Measurements from ENCODE around the gene KLRG1. TPM values are rescaled to one million over a fixed set of nuclear protein-coding genes. Genes with fewer than 3 reads are reported as not detected.

KLRG1 gene
- total RNA-seq, 1 experiment from 2014 or later = 1.7 TPM

DNA sequence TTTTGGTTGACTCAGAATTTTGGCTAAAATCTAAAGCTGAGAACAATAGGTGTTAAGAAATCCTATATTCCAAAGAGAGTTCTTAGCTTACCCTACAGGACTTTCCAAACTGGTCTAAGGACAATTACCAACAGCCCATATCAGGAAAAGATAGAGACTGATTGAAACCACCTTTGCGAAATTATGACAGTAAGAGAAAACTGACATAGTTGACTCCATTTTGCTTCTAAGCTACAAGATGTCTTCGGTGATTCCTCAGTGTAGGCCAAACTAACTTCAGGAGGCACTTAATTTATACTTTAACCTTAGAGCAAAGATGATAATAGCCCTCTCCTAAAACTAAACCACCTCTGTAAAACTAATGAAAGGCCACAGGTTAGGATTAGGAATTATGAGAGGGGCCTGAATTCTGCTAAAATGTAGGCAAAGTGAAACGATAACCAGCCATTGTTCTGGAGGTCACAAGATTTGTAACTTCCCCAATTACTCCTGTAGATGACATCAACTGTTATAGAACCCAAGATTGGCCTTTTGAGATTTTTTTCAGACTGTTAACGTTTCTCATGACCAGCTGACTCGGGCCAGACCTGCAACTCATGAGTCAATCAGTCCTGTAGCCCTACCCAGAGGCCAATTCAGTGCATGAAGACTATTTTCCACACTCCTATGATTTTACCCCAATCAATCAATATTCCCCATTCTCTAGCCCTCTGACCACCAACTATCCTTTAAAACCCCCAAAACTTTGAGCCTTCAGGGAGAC lies 43.0 kb downstream of the KLRG1 start:
- no peaks in the 10 kb centered on the region for H3K27me3 Mint-ChIP-seq (ENCODE audit: insufficient read depth, unreplicated experiment)
- POLR2A ChIA-PET = no interaction called here
- no peaks in the 10 kb centered on the region for H3K4me1 Mint-ChIP-seq (ENCODE audit: insufficient read depth, unreplicated experiment)
- H3K36me3 Mint-ChIP-seq (ENCODE audit: insufficient read depth, unreplicated experiment) = no peaks in the 10 kb centered on the region
- DNase-seq (ENCODE audit: unreplicated experiment) = no peak
- TF ChIP-seq, protein P1, sequence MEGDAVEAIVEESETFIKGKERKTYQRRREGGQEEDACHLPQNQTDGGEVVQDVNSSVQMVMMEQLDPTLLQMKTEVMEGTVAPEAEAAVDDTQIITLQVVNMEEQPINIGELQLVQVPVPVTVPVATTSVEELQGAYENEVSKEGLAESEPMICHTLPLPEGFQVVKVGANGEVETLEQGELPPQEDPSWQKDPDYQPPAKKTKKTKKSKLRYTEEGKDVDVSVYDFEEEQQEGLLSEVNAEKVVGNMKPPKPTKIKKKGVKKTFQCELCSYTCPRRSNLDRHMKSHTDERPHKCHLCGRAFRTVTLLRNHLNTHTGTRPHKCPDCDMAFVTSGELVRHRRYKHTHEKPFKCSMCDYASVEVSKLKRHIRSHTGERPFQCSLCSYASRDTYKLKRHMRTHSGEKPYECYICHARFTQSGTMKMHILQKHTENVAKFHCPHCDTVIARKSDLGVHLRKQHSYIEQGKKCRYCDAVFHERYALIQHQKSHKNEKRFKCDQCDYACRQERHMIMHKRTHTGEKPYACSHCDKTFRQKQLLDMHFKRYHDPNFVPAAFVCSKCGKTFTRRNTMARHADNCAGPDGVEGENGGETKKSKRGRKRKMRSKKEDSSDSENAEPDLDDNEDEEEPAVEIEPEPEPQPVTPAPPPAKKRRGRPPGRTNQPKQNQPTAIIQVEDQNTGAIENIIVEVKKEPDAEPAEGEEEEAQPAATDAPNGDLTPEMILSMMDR (IDR thresholded peaks at IDR 0.05; ENCODE audit: unreplicated experiment) = no peak
- intact Hi-C loops (cut with micrococcal nuclease) = no loop called here
- BruUV-seq (replicated peaks) = no TSS peak
- no peak overlapping the region for H3K4me3 Mint-ChIP-seq (ENCODE audit: unreplicated experiment)
- H3K27ac Mint-ChIP-seq (ENCODE audit: low read depth, unreplicated experiment) = no peak overlapping the region
- CTCF ChIA-PET = interaction anchor here (0.5 to 2.6 kb wide), 9 partner anchors 9 to 958 kb away, joined by 3 to 9 read pairs (median 3); partner anchors contain the start of gene M6PR
- H3K9me3 Mint-ChIP-seq (ENCODE audit: unreplicated experiment) = no peaks in the 10 kb centered on the region

DNA sequence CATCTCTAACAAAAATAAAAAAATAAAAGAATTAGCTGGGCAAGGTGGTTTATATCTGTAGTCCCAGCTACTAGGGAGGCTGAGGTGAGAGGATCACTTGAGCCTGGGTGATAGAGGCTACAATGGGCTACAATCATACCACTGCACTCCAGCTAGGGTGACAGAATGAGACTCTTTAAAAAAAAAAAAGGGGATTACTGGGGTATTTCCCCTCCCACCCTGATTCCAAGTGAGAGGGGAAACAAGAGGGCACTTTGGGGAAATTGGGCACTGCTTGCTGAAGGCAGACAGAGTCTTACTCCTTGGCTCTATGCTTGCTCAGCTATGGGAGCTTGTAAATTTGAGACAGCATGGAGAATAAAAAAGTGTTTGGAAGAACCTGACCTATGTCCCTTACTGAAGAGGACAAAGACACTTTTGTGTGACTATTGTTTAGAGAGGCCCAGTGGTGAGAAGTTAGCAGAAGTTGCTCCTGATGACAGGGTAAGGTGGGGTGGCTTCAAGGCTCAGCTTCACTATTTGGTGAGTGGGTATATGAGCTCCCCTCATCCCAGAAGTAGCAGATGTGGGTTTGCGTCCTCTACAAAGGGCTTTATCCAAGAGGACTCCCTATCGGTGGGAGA lies 44.0 kb downstream of the KLRG1 start:
- TF ChIP-seq, protein P1 (IDR thresholded peaks at IDR 0.05; ENCODE audit: unreplicated experiment) = no peak
- Mint-ChIP-seq H3K4me1 (ENCODE audit: insufficient read depth, unreplicated experiment) (no peaks in the 10 kb centered on the region), H3K4me3 (ENCODE audit: unreplicated experiment) (no peak overlapping the region), H3K9me3 (ENCODE audit: unreplicated experiment) (no peaks in the 10 kb centered on the region), H3K36me3 (ENCODE audit: insufficient read depth, unreplicated experiment) (no peaks in the 10 kb centered on the region), H3K27ac (ENCODE audit: low read depth, unreplicated experiment) (no peak overlapping the region), H3K27me3 (ENCODE audit: insufficient read depth, unreplicated experiment) (no peaks in the 10 kb centered on the region)
- BruUV-seq (replicated peaks) = no TSS peak
- intact Hi-C loops (cut with micrococcal nuclease) = no loop called here
- ChIA-PET CTCF (interaction anchor here (0.5 to 2.6 kb wide), 6 partner anchors 16 to 358 kb away, joined by 3 to 10 read pairs (median 4); no protein-coding TSS in a partner anchor), POLR2A (no interaction called here)
- DNase-seq (ENCODE audit: unreplicated experiment) = no peak

GRCh38 chr12:9034095-9034494 lies 44.7 kb downstream of the KLRG1 start:
- H3K4me3 Mint-ChIP-seq (ENCODE audit: unreplicated experiment) = no peak overlapping the region
- H3K27ac Mint-ChIP-seq (ENCODE audit: low read depth, unreplicated experiment) = no peak overlapping the region
- no peaks in the 10 kb centered on the region for H3K36me3 Mint-ChIP-seq (ENCODE audit: insufficient read depth, unreplicated experiment)
- intact Hi-C loops (cut with micrococcal nuclease) = no loop called here
- ChIA-PET POLR2A (no interaction called here), CTCF (interaction anchor here (0.7 to 1.4 kb wide), 7 partner anchors 13 to 358 kb away, joined by 3 to 7 read pairs (median 3); no protein-coding TSS in a partner anchor)
- H3K27me3 Mint-ChIP-seq (ENCODE audit: insufficient read depth, unreplicated experiment) = no peaks in the 10 kb centered on the region
- BruUV-seq (replicated peaks) = no TSS peak
- no peaks in the 10 kb centered on the region for H3K4me1 Mint-ChIP-seq (ENCODE audit: insufficient read depth, unreplicated experiment)
- no peak for DNase-seq (ENCODE audit: unreplicated experiment)
- TF ChIP-seq, protein P1 (IDR thresholded peaks at IDR 0.05; ENCODE audit: unreplicated experiment) = no peak
- H3K9me3 Mint-ChIP-seq (ENCODE audit: unreplicated experiment) = no peaks in the 10 kb centered on the region

DNA sequence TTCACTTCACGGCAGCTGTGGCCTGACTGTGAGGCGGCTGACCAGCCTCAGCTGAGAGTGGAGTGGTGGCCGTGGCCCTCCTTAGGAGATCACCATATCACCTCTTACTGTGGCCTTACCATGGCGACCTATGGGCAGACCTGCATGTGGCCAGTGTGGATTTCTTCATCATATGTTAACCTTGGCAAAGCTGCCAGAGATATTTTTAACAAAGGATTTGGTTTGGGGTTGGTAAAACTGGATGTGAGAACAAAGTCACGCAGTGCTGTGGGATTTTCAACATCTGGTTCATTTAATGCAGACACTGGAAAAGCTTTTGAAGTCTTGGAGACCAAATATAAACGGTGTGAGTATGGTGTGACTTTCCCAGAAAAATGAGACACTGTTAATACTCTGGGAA lies 46.9 kb downstream of the KLRG1 start:
- intact Hi-C loops (cut with micrococcal nuclease) = loop anchor here (5.0 kb wide), 1 partner anchor 494 kb away; the partner anchor contains the start of gene CLEC4E
- BruUV-seq (replicated peaks) = no TSS peak
- no peaks in the 10 kb centered on the region for H3K4me1 Mint-ChIP-seq (ENCODE audit: insufficient read depth, unreplicated experiment)
- no peak for DNase-seq (ENCODE audit: unreplicated experiment)
- ChIA-PET CTCF (interaction anchor here (0.6 to 4.1 kb wide), 11 partner anchors 11 to 492 kb away, joined by 3 to 41 read pairs (median 4); partner anchors contain the start of gene M6PR), POLR2A (no interaction called here)
- TF ChIP-seq, protein P1 (IDR thresholded peaks at IDR 0.05; ENCODE audit: unreplicated experiment) = no peak
- no peaks in the 10 kb centered on the region for H3K9me3 Mint-ChIP-seq (ENCODE audit: unreplicated experiment)
- H3K27me3 Mint-ChIP-seq (ENCODE audit: insufficient read depth, unreplicated experiment) = no peaks in the 10 kb centered on the region
- H3K27ac Mint-ChIP-seq (ENCODE audit: low read depth, unreplicated experiment) = no peak overlapping the region
- no peaks in the 10 kb centered on the region for H3K36me3 Mint-ChIP-seq (ENCODE audit: insufficient read depth, unreplicated experiment)
- H3K4me3 Mint-ChIP-seq (ENCODE audit: unreplicated experiment) = no peak overlapping the region

Data from MCF 10A (cell line).